Inflammatory macrophage (primary cell): ENCODE results near the gene HES5.
"Not testable (repeated sequence)": the region's sequence is repeated elsewhere in the genome, so short reads cannot be mapped to it uniquely, and the experiment has no call there.

Source experiments
- DNase-seq, 2 donors: peaks; one replicate each; pipeline ENCODE4 v3.0.0-alpha.2; 2020 to 2022

Gene HES5

DNA sequence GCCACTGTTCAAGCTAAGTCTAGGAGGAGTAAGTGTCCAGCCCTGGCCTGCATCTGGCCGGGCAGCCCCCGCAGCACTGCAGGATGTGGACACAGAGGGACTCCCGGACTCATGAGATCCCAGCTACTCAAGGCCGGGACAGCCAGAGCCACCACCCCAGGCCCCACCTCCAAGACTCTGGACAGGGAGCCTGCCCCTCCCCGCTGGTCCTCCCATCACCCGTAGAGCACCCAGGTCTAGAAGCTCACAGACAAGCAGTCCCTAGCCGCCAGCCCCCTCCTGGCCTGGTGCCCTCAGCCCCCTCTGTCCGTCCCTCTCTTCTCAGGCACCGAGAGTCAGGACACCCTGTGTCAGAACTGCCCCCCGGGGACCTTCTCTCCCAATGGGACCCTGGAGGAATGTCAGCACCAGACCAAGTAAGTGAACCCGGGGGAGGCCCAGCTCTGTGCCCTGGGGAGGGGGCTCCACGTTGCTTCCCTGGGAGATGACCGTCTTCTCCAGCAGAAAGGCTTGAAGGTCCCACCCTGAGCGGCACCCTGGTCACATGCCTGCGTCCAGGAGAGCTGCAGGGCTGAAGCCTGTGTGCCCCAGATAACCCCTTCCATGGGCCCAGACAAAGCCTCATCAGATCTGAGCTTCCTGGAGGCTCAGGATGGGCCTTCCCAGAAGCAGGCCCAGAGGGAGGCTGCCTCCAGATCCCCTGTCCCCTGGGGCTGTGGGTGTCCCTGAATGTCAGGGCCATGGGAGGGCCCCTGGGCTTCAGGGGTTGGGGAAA lies 30.4 kb upstream of the HES5 start:
- no peak for DNase-seq

DNA sequence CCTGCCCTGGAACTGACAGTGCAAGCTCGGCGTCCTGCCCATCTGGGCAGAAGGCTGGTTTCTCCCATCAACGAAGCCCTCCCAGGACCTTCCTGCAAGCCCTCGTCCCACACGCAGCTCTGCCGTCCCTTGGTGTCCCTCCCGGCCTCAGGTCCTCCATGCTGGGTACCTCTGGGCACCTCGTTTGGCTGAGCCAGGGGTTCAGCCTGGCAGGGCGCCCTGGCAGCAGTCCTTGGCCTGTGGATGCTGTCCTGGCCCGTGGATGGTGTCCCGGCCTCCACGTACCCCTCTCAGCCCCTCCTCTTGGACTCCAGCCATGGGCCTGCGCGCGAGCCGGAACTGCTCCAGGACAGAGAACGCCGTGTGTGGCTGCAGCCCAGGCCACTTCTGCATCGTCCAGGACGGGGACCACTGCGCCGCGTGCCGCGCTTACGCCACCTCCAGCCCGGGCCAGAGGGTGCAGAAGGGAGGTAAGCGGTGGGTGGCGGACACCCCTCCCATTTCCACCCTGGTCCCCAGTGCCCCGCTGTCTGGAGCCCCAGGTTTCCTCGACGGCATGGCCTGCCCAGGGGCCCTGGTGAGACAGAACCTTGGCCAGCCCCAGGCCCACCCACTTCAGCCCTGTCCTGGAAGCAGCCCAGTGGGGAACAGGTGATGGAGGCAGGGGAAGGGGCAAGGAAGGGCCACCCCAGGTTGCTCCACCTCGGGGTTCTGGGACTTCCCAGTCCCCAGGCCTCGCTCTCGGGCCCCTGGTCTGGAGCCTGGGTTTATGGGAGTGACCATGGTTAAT lies 29.6 kb upstream of the HES5 start:
- DNase-seq = no peak

DNA sequence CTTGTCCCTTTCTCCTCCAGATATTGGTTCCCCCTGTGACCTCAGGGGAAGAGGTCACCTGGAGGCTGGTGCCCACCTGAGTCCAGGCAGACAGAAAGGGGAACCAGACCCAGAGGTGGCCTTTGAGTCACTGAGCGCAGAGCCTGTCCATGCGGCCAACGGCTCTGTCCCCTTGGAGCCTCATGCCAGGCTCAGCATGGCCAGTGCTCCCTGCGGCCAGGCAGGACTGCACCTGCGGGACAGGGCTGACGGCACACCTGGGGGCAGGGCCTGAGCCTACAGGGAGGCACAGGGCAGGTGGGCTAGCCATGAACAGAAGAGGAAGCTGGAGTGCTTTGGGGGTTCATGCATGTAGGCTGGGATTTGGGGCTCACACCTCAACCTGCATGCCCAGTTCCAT lies 28.8 kb upstream of the HES5 start:
- no peak for DNase-seq

DNA sequence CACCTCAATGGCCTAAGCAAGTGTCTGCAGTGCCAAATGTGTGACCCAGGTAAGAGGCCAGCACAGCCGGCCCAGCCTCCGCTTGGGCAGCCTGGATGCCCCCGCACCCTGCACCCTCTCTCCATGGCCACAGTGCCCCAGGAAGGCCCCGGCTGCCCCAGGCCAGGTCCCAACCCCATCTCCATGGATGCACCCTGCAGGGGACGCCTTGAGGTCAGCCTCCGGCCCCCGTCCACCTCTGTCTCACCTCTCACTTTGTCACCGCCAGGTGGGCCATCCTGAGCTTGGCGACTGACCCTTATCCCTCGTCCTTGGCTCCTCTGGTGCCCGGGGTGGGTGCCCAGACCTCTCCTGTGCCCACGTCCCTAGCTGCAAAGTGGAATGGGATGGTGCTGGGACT lies 28.4 kb upstream of the HES5 start:
- DNase-seq = no peak

DNA sequence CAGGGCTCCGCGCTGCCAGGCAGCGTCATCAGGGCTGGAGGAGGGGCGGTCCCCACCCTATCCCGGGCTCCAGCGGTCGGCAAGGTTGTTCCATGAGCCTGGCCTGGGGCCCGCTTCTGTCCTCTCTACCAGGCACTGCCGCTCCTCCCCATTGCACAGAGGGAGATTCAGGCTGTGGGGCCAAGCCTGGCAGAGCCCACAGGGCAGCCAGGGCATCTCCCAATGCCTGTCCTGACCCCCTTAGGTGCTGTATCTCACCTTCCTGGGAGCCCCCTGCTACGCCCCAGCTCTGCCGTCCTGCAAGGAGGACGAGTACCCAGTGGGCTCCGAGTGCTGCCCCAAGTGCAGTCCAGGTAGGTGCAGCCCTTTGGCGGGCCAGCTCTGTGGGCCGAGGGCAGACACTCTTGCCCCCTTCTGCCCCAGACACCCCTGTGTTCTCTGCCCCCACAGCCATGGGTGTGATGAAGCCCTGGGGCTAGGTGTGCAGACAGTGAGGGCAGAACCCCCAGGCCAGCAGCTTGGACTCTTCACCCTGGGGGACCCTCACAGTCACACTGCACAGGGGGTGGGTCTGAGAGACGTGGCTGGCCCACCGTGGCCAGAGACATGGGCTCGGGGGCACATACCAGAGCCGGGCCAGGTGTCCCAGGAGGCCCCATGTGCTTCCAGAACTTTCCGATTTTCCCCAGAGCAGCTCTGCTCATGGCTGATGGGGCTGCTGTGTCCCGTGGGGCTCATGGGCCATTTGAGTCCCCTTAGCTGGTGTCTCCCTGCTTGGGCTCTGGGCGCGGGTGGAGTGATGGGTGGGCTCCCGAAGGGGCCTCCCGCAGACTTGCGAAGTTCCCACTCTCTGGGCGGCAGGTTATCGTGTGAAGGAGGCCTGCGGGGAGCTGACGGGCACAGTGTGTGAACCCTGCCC lies 27.7 kb upstream of the HES5 start:
- DNase-seq = no peak

DNA sequence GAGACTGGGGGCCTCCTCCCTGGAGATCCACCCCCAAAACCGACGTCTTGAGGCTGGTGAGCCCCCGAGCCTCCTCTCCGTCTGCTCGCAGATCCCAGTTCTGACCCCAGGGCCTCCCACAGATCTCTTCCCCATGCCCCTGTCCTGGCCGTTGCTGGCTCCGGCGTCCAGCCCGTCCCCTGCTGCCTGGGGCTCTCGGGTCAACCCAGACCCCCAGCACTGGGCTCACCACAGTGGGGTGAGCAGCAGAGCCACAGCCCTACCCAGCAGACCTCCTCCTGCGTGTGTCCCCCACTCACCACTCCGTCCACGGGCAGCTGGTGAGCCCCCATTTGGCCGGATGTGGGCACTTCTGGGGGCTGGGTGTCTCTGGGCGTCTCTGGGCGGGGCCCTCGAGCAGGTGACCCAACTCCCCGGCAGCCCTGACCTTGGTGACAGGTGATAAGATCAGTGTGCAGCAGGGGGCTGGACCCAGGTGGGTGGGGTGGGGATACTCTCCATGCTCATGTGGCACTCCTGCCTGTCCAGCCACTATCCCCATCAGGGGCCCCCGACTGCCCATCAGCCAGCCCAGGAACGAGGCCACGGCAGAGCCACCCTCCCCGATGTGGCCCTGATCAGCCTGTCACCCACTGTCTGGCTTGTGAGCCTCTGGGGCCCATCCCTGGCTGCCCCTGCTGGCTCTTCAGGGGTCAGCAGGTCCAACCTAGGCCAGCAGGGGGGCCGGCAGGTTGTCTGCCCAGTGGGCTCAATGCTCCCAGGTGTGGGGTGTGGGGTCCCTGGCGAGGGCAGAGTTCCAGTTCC lies 26.8 kb upstream of the HES5 start:
- peak in 1 of 2 donors; percentile 54 for DNase-seq

DNA sequence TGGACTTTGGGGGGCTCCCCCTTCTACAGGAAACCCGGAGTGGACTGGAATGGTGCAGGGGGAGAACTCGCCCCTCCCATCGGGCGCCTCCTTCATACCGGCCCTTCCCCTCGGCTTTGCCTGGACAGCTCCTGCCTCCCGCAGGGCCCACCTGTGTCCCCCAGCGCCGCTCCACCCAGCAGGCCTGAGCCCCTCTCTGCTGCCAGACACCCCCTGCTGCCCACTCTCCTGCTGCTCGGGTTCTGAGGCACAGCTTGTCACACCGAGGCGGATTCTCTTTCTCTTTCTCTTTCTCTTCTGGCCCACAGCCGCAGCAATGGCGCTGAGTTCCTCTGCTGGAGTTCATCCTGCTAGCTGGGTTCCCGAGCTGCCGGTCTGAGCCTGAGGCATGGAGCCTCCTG lies 26.2 kb upstream of the HES5 start, which contains the start of gene TNFRSF14:
Gene TNFRSF14 (plus strand): TSS at position 95 of the 401 bp plus-strand sequence. CDS start 294 bp downstream, at position 389.
- DNase-seq = peak; percentile 28 to 53

DNA sequence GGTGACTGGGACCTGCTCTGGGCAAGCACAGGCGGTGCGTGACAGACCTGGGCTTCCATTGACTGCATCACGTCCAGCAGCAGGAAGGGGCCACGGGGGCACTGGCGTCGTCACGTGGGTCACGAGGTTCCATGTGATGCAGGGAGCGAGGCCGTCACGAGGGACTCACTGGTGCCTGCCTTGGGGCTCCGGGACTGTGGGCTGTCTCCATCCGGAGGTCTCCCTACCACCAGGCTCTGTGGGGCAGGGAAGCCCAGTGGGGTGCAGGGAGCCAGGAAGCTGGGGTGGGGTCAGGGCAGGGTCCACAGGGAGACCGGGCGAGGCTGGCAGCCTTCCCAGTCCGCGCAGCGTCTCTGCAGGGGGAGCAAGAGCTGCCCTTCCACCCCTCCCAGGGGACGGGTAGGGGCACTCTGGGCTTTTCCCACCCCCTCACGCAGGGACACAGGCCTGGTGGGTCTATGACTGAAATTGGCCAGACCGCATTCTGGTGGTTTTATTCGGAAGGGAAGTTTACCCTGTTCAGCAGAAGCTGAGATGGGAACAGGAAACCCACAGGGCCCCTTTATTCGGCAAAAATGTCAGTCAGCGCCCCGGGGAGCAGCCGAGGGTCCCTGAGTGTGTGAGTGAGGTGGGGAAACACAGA lies 25.7 kb upstream of the HES5 start:
- peak; percentile 93 to 97 for DNase-seq

DNA sequence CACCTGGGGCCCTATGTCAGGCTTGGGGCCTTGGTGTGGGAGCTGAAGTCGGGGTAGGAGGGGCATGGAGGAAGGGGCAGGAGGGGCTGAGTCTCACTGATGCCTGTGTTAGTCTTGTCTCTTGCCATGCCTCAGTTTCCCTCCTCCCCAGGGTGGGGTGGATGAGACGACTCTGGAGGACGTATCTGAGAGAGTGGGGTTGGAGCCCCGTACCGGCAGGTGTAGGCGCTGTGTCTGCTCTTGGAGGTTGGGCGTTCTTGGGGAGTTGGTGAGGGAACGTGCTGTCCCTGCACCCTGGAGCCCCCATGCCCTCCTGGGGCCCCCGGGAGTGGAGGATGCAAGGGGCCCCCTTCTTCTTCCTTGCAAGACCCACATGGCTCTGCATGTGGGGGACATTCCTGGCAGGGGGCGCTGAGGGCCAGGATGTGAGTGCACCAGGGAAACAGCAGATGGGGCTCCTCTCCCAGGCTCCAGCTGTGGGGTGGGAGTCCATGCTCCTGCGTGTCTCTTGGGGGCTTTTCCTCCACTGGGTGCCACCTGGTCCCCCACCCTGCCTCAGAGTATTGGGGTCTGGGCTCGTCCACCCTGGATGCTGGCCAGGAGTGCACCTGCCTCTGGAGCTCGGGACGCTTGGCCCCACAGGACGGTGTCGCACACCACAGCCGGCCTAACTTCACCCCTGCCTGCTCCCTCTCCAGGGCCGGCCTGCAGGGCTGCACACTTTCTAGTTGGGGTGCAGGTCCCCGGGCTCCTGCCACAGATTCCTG lies 24.7 kb upstream of the HES5 start:
- DNase-seq = peak; percentile 32 to 50

DNA sequence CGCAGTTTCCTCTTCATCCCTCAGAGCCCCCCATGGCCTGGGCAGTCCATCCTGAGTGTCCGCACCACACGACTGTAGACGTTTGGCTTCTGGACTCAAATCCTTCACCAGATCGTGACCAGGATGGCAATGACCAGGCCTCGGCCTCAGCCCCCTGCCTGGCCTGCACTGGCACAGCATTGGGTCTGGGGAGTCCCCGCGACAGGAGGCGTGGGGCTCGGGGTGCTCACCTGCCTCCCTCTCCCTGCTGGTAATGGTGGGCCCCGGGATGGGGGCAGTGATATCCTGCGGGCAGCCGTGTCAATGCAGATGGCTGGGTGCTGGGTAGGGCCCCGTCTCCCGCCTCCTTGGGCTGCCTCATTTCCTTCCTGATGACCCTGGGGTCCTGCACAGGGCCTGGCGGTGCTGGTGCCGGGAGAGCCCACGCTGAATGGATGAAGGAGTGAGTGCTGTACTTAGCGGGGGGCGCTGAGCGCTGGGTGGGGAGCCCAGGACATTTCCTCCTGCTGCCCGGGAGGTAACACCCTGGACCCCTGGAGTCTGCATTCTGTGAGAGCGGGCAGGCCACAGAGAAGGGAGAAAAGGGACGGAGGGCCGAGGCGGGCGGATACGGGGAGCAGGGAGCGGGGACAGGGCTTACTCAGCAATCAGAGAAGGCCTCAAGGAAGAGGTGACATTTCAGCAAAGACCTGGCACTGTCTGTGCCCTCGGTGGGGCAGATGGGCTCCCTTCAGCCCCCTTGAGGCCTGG lies 24.0 kb upstream of the HES5 start:
- no peak for DNase-seq

DNA sequence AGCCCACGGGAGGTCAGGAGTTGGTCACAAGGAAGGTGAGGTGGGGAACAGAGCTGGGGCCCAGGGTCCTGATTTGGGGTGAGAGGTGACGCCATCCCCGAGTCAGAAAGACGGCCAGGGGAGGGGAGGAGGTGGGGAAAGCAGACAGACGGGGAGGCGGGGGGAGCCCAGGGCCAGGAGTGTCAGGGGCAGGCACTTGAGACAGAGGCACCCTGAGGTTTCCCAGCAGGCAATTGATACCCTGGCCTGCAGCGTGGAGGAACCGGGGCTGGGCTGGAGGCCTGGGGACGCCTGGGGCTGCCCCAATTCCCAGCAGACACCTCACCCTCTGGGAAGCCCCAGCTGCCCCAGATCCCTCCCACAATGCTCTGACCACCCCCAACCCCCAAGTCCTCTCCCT lies 23.0 kb upstream of the HES5 start:
- not testable (repeated sequence) for DNase-seq

DNA sequence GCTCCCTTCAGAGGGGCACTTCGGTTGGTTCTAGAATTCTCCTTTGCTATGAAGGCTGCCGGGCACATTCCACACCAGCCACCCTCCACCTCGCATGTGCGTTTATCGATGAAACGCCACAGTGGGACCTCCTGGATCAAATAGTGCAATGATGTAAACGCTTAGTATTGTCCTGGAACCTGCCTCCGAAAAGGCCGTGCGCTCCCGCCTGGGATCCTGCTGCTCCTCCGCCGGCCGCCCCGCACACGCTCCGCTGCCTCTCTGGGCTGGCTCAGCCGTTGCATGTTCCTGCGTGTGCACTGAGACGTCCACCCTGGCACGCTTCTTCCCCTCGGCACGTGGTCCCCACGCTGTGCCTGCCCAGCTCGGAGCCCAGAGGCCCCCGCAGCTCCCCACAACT lies 22.1 kb upstream of the HES5 start:
- no peak for DNase-seq

DNA sequence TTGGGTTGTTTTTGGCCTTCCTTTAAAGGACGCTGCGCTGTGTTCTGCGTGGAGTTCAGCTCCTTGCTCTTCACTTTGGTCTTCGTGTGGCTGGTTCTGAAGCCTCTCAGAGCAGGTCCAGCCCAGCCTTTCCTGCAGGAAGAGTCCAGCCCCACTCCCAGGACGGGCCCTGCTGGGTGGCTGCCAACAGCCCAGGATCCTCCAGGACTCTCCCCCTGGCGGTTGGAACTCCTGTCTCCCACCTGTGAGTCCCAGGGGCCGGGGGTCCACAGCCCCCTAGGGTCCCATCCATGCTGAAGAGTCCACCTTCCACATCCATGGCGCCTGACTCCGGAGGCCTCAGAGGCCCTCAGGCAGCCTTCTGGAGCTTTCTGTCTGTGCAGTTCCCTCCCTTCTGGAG lies 21.5 kb upstream of the HES5 start:
- DNase-seq = not testable (repeated sequence)

DNA sequence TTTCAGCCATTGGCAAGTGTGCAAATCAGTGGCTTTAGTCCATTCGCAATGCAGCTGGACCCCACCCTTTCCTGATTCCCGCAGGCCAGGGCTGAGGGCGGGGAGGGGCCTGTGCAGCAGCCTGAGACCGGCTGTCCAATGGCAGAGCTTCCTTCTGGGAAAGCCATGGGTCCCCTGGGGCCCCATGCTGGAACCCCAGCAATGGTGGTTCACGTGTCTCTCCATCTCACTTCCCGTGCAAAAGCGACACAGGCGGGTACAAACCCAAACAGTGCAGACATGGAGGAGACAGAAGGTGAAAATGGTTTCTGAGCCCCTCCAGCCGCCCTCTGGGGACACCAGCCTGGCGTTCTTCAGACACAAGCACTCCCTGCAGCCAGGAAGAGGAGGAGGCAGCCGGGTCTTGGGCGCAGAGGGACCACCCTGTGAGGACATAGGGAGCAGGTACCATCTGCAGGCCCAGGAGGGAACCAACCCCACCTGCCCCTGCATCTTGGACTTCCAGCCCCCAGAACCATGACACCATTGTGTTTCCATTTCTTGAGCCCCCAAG lies 20.3 kb upstream of the HES5 start:
- not testable (repeated sequence) for DNase-seq

DNA sequence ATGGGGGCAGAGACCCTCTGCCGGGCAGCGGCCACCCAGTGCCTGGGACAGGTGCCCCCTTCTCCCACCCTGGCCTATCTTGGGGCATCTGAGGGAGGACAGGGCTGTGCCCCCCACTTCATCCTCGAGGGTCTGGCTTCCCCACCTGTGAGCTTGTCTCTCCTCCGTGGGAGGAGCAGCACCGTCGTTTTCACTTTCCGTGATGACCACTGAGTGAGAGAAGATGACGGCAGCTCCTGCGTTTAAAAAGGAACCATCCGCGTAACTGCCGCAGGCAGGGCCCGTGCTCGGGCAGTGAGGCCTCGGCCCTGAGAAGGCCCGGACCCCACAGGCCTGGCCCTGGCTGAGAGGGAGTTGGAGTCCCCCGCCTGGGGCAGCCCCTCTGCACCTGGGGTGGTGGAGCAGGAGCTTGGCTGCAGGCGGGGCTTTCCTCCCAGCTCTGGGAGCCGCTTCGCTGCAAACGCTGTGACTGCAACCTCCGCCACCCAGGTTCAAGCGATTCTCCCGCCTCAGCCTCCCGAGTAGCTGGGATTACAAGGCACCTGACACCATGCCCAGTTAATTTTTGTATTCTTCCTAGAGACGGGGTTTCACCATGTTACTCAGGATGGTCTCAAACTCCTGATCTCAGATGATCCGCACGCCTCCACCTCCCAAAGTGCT lies 19.4 kb upstream of the HES5 start:
- DNase-seq = not testable (repeated sequence)

DNA sequence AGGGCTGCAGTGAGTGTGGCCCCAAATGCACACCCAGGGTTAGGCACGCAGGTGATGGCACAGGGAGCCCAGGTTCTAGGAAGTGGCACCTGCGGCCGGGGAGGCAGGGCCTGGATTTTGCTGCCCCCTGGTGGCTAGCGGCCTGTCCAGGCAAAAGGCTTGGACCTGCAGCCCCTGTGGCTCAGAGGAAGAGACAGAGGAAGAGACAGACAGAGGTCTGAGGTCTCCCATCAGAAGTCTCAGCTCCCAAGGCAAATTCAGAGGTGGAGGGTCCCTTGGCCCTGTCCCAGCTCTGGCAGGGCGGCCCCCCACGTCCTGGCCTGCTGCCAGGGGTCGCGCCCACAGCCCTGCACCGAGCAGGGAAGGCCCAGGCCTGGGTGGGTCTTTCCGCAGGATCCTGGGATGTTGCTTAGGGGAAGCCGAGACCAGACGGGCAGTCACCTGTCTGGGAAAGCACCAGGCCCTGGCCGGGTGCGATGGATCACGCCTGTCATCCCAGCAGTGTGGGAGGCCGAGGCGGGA lies 18.1 kb upstream of the HES5 start:
- DNase-seq = peak; percentile 65 to 76

DNA sequence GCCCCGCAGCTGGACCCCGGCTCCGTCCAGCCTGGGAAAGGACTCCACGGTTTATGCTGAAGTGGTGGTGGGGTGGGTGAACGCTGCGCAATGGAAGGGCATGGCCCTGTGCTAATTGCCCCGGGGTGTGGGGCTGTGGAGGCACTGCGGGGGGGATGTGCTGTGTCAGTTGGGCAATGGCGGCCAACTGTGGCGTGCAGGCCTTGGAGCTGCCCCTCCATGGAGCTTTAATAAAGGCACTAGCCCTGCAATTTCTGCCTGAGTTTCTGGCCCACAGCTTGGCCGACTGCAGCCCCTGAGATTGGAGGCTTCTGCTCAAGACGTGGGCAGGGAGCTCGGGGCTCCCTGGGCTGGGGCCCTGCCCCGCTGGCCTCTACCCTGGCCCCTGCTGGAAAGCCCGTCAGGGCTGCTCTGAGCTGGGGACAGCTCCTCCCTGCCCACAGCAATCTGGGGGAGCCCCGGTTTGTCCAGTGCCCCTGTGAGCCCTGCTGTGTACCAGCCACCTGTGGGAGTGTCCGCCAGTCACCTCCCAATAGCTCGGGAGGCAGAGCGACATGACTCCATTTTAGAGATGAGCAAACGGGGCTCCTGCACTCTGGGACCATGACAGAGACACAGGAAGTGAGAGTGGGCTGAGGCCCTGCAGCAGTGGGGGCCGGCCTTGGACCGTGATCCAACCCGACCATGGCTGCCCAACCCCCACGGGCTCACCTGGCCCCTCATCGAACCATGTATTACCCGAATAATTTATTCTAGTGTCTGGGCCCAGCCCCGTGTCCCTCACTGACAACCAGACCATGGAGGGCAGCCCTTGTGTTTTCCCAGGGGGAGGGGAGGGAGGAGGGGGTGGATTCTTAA lies 17.4 kb upstream of the HES5 start:
- peak; percentile 11 to 67 for DNase-seq
